Astrocyte (in vitro differentiated cells and primary cell): ENCODE measurements around the gene FSTL3. TPM values are rescaled to one million over a fixed set of nuclear protein-coding genes. Genes with fewer than 3 reads are reported as not detected.

ENCODE experiments used
- DNase-seq: peaks from one replicate; pipeline ENCODE4 v3.0.0-alpha.2; 2010; ENCODE audit warnings: low read depth
- FAIRE-seq: peaks from 2 replicates; lab custom pipeline; 2011; peaks lifted over from hg19 to GRCh38; lab: Jason Lieb, UNC
- H2AFZ ChIP-seq: 2 replicates; pipeline ENCODE4 v1.6.0; 2012; ENCODE audit warnings: low read depth, low read length, inconsistent platforms
- H3K27ac ChIP-seq: 2 replicates; pipeline ENCODE4 v1.5.1; 2011; ENCODE audit warnings: low read depth, low read length, inconsistent platforms
- H3K27me3 ChIP-seq: 2 replicates; pipeline ENCODE4 v1.6.0; 2011; ENCODE audit warnings: low read length, inconsistent platforms; ENCODE audit not compliant: insufficient read depth
- H3K36me3 ChIP-seq: 2 replicates; pipeline ENCODE4 v1.5.1; 2011; ENCODE audit warnings: low read length, inconsistent platforms; ENCODE audit not compliant: insufficient read depth
- H3K4me1 ChIP-seq: 2 replicates; pipeline ENCODE4 v1.5.1; 2011; ENCODE audit warnings: low read length, inconsistent platforms; ENCODE audit not compliant: insufficient read depth
- H3K4me2 ChIP-seq: 2 replicates; pipeline ENCODE4 v1.6.0; 2012; ENCODE audit warnings: low read length, inconsistent platforms
- H3K4me3 ChIP-seq: 2 replicates; pipeline ENCODE4 v1.5.1; 2011; ENCODE audit warnings: low read depth, mild to moderate bottlenecking, low read length, inconsistent platforms; ENCODE audit not compliant: insufficient read depth
- H3K79me2 ChIP-seq: 2 replicates; pipeline ENCODE4 v1.6.0; 2012; ENCODE audit warnings: mild to moderate bottlenecking, low read length, inconsistent platforms; ENCODE audit not compliant: insufficient read depth
- H3K9ac ChIP-seq: 2 replicates; pipeline ENCODE4 v1.6.0; 2012; ENCODE audit warnings: mild to moderate bottlenecking, low read length, inconsistent platforms
- H3K9me3 ChIP-seq: 2 replicates; pipeline ENCODE4 v1.5.1; 2012; ENCODE audit warnings: low read depth, mild to moderate bottlenecking, low read length, inconsistent platforms; ENCODE audit not compliant: insufficient read depth
- H4K20me1 ChIP-seq: 2 replicates; pipeline ENCODE4 v1.6.0; 2012; ENCODE audit warnings: low read length, inconsistent platforms; ENCODE audit not compliant: insufficient read depth
- H3K27ac Mint-ChIP-seq: one replicate; pipeline ENCODE4 v1.8.0; 2021; ENCODE audit warnings: mild to moderate bottlenecking, mixed read lengths; ENCODE audit not compliant: unreplicated experiment
- H3K27me3 Mint-ChIP-seq: one replicate; pipeline ENCODE4 v1.8.0; 2021; ENCODE audit warnings: low read depth, mixed read lengths; ENCODE audit not compliant: unreplicated experiment
- H3K36me3 Mint-ChIP-seq: one replicate; pipeline ENCODE4 v1.8.0; 2021; ENCODE audit warnings: low read depth, mixed read lengths; ENCODE audit not compliant: unreplicated experiment
- H3K4me1 Mint-ChIP-seq: one replicate; pipeline ENCODE4 v1.8.0; 2021; ENCODE audit warnings: low read depth, mixed read lengths; ENCODE audit not compliant: unreplicated experiment
- H3K4me3 Mint-ChIP-seq: one replicate; pipeline ENCODE4 v1.8.0; 2021; ENCODE audit warnings: mild to moderate bottlenecking, moderate library complexity, mixed read lengths; ENCODE audit not compliant: unreplicated experiment
- H3K9me3 Mint-ChIP-seq: one replicate; pipeline ENCODE4 v1.8.0; 2021; ENCODE audit warnings: mild to moderate bottlenecking, mixed read lengths; ENCODE audit not compliant: unreplicated experiment
- CTCF ChIP-seq: IDR thresholded peaks from 2 replicates; pipeline ENCODE4 v1.5.1; 2011; ENCODE audit warnings: low read depth, mild to moderate bottlenecking, inconsistent platforms, low read length, moderate library complexity; ENCODE audit not compliant: insufficient read depth
- EZH2 ChIP-seq: IDR thresholded peaks from 2 replicates; pipeline ENCODE4 v1.6.1; 2012; ENCODE audit warnings: mild to moderate bottlenecking, low read length, inconsistent platforms; ENCODE audit not compliant: insufficient read depth
- total RNA-seq: library from RNA; stranded (reverse); gene quantifications from 2 replicates; pipeline ENCODE4 v1.2.1, GENCODE V29; 2021

The FSTL3 gene
- total RNA-seq, 1 donor from 2014 or later = 72.0 TPM

GRCh38 chr19:725461-726089 is 49.4 kb downstream of the FSTL3 start:
- TF ChIP-seq EZH2 (no peak), CTCF (no peak)
- Histone ChIP-seq H3K4me1 (no peaks in the 10 kb centered on the region), H3K9ac (no peak overlapping the region), H3K4me2 (no peak overlapping the region), H3K27me3 (no peaks in the 10 kb centered on the region), H3K79me2 (no peaks in the 10 kb centered on the region), H3K36me3 (no peaks in the 10 kb centered on the region), H3K4me3 (no peak overlapping the region), H2AFZ (no peak overlapping the region), H4K20me1 (peaks cover 25% of the 10 kb centered on the region), H3K27ac (no peak overlapping the region), H3K9me3 (no peaks in the 10 kb centered on the region)
- no peak overlapping the region for H3K27ac Mint-ChIP-seq
- peaks cover 2% of the 10 kb centered on the region for H3K9me3 Mint-ChIP-seq
- H3K36me3 Mint-ChIP-seq = peaks cover 11% of the 10 kb centered on the region
- no peaks in the 10 kb centered on the region for H3K27me3 Mint-ChIP-seq
- H3K4me3 Mint-ChIP-seq = no peak overlapping the region
- no peak for FAIRE-seq
- DNase-seq = no peak
- H3K4me1 Mint-ChIP-seq = no peaks in the 10 kb centered on the region

- no peaks in the 10 kb centered on the region for H3K79me2 ChIP-seq
- Mint-ChIP-seq H3K27me3 (no peaks in the 10 kb centered on the region), H3K27ac (no peak overlapping the region), H3K36me3 (peaks cover 11% of the 10 kb centered on the region), H3K4me1 (no peaks in the 10 kb centered on the region), H3K9me3 (peaks cover 2% of the 10 kb centered on the region), H3K4me3 (no peak overlapping the region)
- no peaks in the 10 kb centered on the region for H3K9me3 ChIP-seq
- no peaks in the 10 kb centered on the region for H3K4me1 ChIP-seq
- H3K4me3 ChIP-seq = no peak overlapping the region
- FAIRE-seq (no peak), DNase-seq (no peak)
- no peak overlapping the region for H3K4me2 ChIP-seq
- H3K36me3 ChIP-seq = no peaks in the 10 kb centered on the region
- TF ChIP-seq CTCF (no peak), EZH2 (no peak)
- no peak overlapping the region for H2AFZ ChIP-seq
- H3K27me3 ChIP-seq = no peaks in the 10 kb centered on the region
- no peak overlapping the region for H3K9ac ChIP-seq
- H3K27ac ChIP-seq = no peak overlapping the region
- H4K20me1 ChIP-seq = peaks cover 21% of the 10 kb centered on the region
Measured at GRCh38 chr19:726993-727956, 51.1 kb downstream of the FSTL3 start.
